ENCODE results near the gene TIMP2.

- TF ChIP-seq CTCF (conservative IDR thresholded peaks at IDR 0.05) (no peak), ZFX (IDR thresholded peaks at IDR 0.05) (no peak)
These were observed 78.1 kb downstream of the TIMP2 start for GRCh38 chr17:78847052-78847451.

Data from C4-2B (cell line).